GM21423 (cell line): ENCODE measurements around the gene ENPP6.

Experiments
- ATAC-seq: cut with Tn5 transposase; IDR thresholded peaks from one replicate; pipeline ENCODE4 v1.9.1; 2021; ENCODE audit warnings: mild to moderate bottlenecking, moderate library complexity; ENCODE audit not compliant: unreplicated experiment

ENPP6 gene

GRCh38 chr4:184110452-184111224 is 107.0 kb downstream of the ENPP6 start:
- ATAC-seq = no peak

DNA sequence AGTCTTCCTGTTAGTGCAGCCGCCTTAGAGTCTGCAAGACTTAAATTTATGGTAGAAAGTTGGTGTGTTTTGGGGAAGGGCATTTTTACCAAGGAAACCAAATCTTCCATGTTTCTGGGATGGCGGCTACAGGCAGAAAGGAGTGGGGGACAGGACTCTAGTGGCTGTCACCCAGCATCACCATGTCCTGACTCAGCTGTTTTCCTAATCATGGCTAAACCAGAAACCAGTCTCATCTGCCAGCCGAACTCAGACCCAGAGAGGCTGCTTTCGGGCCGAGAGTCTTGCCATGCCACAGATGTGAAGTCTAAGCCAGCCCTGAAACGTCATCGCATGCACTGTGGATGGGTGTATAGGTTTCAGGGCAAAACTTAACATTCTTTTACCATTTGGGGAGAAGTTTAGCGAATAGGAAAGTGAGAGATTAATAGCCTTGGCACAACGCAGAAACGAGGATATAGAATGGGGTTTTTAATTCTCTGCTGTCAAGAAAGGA is 109.6 kb downstream of the ENPP6 start:
- ATAC-seq = no peak

DNA sequence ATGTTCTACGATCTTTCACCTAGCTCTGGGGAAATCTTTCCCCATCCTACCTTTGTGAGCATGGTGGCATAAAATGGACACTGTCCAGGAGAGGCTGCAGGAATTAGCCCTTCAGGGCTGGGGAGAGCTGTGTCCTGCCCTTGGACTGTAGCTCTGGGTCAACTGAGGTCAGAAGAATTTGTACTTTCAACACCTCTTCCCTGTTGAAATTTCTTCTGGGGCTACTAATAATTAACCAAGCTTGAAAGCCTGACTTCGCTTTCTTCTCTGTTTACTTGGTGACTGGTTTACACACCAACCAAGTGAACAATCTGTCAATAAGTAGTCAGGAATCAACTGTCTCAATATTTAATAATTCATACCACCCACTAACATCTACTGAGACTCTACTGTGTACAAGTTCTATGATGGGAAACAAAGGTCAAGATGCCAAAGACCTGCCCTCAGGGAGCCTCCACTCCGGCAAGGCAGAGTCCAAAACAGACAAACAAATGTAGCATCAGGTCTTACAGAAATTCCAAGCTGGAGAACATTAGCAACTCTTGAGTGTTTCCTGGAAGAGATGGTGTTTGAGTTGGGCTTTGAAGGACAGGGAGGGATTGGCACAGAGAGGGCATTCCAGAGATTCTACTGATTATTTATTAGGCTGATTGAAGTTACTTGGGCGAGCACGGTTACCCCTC is 113.1 kb downstream of the ENPP6 start:
- ATAC-seq = no peak

- ATAC-seq = no peak
These were observed 114.0 kb downstream of the ENPP6 start for GRCh38 chr4:184103527-184104264.

DNA sequence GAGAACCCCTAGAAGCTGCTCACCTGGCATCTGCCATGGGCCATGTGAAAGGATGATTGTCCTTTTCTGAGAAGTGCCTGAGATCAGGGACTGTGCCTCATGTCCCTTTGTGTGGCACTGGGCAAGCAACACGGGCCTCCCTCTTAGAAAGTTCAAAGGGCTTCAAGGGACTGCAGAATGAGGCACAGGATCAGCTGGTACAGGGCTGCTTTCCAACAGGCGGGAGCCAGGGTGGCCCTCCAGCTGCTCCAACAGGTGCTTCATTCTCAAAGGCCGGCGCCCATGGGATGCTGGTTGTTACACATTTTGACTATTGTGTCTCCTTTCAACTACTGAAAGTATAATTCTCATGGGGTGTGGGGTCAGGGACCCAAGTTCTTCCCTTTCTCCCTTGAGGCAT is 114.7 kb downstream of the ENPP6 start:
- no peak for ATAC-seq

GRCh38 chr4:184102488-184102887 is 115.2 kb downstream of the ENPP6 start:
- no peak for ATAC-seq

DNA sequence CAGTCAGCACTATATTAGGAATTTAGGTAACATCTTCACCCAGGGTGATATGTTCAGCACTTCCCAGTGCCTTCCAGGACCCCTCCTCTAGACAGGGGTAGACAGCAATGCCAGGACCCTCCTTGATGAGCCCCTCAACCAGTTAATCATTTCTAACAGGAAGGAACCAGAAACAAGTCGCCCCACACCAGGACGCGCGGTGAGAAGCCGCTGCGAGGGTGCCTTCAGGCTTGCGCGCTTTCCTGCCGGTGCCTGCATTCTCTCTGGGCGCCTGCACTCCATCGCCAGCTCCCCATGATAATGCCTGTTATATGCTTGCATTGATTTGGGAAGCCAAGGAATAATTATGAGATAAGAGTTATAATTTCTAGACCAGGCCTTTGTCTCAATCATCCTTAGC is 116.0 kb downstream of the ENPP6 start:
- no peak for ATAC-seq

- ATAC-seq = no peak
These were observed 117.3 kb downstream of the ENPP6 start for GRCh38 chr4:184100297-184100885.

GRCh38 chr4:184099535-184099966 is 118.1 kb downstream of the ENPP6 start:
- ATAC-seq = no peak

- ATAC-seq = no peak
These were observed 118.7 kb downstream of the ENPP6 start for GRCh38 chr4:184099000-184099399.

DNA sequence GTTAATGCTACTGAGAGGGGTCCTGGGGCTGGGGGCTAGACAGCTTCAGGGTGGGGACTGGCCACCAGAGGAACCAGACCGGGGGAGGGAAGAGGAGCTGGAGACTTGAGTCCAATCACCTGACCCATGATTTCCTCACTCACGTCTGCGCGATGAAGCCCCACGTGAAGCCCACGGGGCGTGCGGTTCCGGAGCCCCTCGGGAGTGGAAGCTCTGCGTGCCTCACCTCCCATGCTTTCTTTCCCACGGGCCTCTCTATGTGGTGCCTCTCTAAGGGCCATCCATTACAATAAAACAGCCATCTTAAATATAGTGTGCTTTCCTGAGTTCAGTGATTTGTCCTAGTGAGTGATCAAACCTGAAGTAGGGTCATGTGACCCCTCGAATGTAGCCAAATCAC is 119.9 kb downstream of the ENPP6 start:
- ATAC-seq = no peak

- ATAC-seq = no peak
These were observed 120.5 kb downstream of the ENPP6 start for GRCh38 chr4:184097241-184097605.

DNA sequence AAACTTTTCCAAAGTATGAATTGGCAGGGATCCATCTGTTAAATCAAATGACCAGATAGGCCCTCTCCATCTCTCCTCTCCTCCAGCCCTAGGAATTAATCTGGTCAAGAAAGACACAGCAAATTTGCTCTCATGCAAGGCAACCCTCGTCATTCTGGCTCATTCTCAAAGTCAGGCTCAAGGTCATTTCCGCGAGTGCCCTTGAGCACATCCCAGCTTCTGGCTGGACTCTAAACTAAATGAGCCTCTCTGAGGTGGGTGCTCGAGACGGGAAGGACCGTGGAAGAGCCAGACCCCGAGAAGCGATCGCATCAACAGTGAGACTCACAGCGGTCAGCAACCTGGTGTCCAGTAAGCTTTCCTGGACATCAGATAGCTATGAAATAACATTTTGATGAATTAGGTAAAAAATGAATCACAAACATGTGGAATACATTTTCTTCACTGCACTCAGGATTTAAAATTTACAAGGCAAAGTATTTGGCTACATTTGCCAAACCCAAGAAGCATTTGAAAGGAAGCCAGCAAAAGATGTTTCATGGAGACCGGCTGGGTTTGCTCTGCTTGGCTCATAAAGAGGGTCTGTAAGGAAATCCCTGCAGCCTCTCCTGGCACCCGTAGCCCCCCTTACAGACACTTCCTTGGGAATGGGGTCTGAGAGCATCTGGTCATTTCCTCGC is 121.0 kb downstream of the ENPP6 start:
- no peak for ATAC-seq

GRCh38 chr4:184094532-184095159 is 123.0 kb downstream of the ENPP6 start:
- ATAC-seq = no peak

DNA sequence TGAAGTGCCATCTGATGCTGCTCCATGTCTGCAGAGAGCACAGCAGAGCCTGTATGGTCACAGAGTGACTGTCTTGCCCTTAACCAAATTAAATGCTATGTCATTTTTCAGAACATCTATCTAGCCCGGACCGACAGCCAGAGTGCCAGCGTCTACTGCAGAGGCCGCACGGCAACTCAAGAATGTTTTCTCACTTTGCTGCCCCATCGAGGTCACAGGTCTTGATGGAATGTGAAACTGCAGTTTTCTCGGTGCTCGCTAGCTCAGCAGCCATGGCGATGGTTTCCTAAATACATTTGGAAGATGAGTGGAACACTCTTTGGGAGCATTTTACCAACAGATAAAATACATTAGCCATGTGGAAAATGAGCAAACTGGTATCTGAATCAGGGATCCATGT is 125.7 kb downstream of the ENPP6 start:
- ATAC-seq = no peak

GRCh38 chr4:184090571-184090970 is 127.1 kb downstream of the ENPP6 start:
- ATAC-seq = no peak

- no peak for ATAC-seq
These were observed 137.0 kb downstream of the ENPP6 start for GRCh38 chr4:184080674-184081073.

DNA sequence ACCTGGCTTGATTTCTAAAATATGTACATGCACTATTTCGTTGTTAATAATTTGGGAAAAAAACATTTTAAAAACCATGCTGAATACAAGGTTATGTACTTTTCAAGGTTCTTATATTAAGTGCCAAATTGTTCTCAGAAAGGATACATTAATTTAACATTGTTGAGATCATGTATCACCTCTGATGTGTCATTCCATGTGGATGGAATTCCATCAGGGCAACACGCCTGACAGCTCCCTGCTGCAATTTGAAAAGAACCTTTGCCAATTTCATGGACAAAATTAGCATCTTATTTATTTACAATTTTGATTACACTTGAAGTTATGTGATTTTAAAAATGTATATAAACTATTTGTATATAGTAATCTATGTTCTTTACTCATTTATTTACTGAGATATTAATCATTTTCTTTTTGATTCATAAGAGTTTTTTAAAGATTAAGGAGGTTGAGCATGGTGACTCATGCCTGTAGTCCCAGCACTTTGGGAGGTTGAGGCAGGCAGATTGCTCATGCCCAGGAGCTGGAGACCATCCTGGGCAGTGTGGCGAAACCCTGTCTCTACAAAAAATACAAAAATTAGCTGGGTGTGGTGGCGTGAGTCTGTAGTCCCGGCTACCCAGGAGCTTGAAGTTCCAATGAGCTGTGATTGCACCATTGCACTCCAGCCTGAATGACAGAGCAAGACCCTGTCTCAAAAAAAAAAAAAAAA is 142.8 kb downstream of the ENPP6 start:
- ATAC-seq = no peak

DNA sequence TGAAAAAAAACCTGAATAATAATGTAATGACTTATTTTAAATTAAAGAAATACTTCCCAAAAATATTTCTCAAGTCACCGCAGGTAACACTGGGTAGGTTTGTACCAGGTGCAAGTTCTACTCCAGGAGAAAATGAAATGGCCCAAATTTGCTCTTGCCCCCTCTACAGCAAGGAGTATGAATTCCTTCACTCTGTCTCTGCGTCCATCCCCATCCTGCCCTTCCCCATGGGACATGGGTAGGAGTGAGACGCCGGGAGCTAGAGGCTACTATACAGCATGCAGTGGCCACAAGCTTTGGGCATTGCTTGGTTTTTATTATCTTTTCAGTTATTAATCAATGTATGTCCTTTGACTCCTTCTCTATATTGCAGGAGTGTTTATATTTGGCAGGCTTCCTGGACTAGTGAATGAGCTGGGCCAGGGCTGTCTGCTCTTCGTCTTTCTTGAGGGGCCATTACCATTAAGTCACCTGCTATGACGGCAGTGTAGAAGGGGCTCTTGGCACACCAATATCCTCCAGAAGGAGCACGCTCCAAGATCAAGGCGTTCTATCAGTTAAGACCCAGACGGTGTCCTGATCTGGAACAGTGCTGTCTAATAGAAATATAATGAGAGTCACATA is 149.6 kb downstream of the ENPP6 start:
- no peak for ATAC-seq
